ENCODE results near the gene MAZ. TPM values are rescaled to one million over a fixed set of nuclear protein-coding genes. Genes with fewer than 3 reads are reported as not detected.
"Not testable (repeated sequence)": the region's sequence is repeated elsewhere in the genome, so short reads cannot be mapped to it uniquely, and the experiment has no call there.

The MAZ gene
- total RNA-seq, 1 experiment from 2014 or later, result 256 TPM

GRCh38 chr16:29777576-29778350, 28.6 kb upstream of the MAZ start, which contains the start of gene ZG16 (continued):
- TF ChIP-seq CTCF (IDR thresholded peaks at IDR 0.05 in 2 of 3, conservative IDR thresholded peaks at IDR 0.05 in 1 of 3; ENCODE audit: borderline replicate concordance in 1 of 3, insufficient read depth in 1 of 3, low read depth in 2 of 3, low read length in 2 of 3) (no peak), POLR2AphosphoS5 (IDR thresholded peaks at IDR 0.05; ENCODE audit: low read depth, low read length) (no peak), CEBPB (IDR thresholded peaks at IDR 0.05; ENCODE audit: low read depth) (no peak), ZBTB33 (IDR thresholded peaks at IDR 0.05; ENCODE audit: extremely low read depth, insufficient replicate concordance, low read length) (no peak), SIN3A (IDR thresholded peaks at IDR 0.05; ENCODE audit: low read depth) (no peak), SRF (IDR thresholded peaks at IDR 0.05; ENCODE audit: low read depth) (no peak), ELF1 (IDR thresholded peaks at IDR 0.05; ENCODE audit: borderline replicate concordance, low read depth) (no peak), ZFX (IDR thresholded peaks at IDR 0.05) (no peak), EGR1 (IDR thresholded peaks at IDR 0.05; ENCODE audit: low read depth) (no peak)

- RAD21 ChIA-PET (ENCODE audit: low non-redundant PET in 1 of 2, low total read pairs in 2 of 2, uncharacterized antibody in 2 of 2, unreplicated experiment in 2 of 2), result no interaction called here
- no peak for DNase-seq (ENCODE audit: low read depth, low spot score)
- H3K27me3 ChIP-seq (ENCODE audit: insufficient read depth, low read length), result no peaks in the 10 kb centered on the region
- H2AFZ ChIP-seq (ENCODE audit: low read depth, low read length, poor library complexity, severe bottlenecking), result no peak overlapping the region
- no peak for TF ChIP-seq POLR2AphosphoS5 (IDR thresholded peaks at IDR 0.05; ENCODE audit: low read depth, low read length)
- TF ChIP-seq YY1 (IDR thresholded peaks at IDR 0.05; ENCODE audit: extremely low read depth, insufficient replicate concordance, low read depth, low read length), result no peak
- no peak for TF ChIP-seq ELF1 (IDR thresholded peaks at IDR 0.05; ENCODE audit: borderline replicate concordance, low read depth)
- no peak for TF ChIP-seq CEBPB (IDR thresholded peaks at IDR 0.05; ENCODE audit: low read depth)
- no peaks in the 10 kb centered on the region; the same call in 1 of the 2 replicates for H3K9me2 ChIP-seq (ENCODE audit: insufficient read depth)
- no peak overlapping the region for H3K9ac ChIP-seq (ENCODE audit: low read length)
- H3K9me3 ChIP-seq (ENCODE audit: control insufficient read depth in 1 of 2, insufficient read depth in 1 of 2, low read depth in 1 of 2, low read length in 2 of 2), result no peaks in the 10 kb centered on the region
- BruUV-seq (replicated peaks), result no TSS peak
- H3K27ac ChIP-seq (ENCODE audit: low read depth, low read length), result no peak overlapping the region
- intact Hi-C loops (cut with micrococcal nuclease), result no loop called here
- H3K4me3 ChIP-seq (replicated peaks in 1 of 2; ENCODE audit: low read depth in 1 of 2, low read length in 2 of 2), result no peak overlapping the region
- H3K36me3 ChIP-seq (ENCODE audit: control insufficient read depth in 1 of 2, insufficient read depth in 2 of 2, low read length in 2 of 2), result no peaks in the 10 kb centered on the region
- no peaks in the 10 kb centered on the region for H3K79me2 ChIP-seq (ENCODE audit: insufficient read depth, low read length)
- peak overlapping the region; percentile 43 for H3K4me2 ChIP-seq (ENCODE audit: low read length)
- peak; percentile 69 for ATAC-seq
- peaks cover 2 to 28% of the 10 kb centered on the region in 2 experiments; a peak in 2 of 4 replicates for H3K4me1 ChIP-seq (ENCODE audit: control insufficient read depth in 1 of 2, insufficient read depth in 2 of 2, low read length in 2 of 2)
- H4K20me1 ChIP-seq (ENCODE audit: insufficient read depth), result no peaks in the 10 kb centered on the region
- CTCF ChIA-PET, result no interaction called here
- POLR2A ChIA-PET, result no interaction called here
Observed at GRCh38 chr16:29779474-29779873, 26.9 kb upstream of the MAZ start.

- POLR2A ChIA-PET; DNase-seq (ENCODE audit: low read depth, low spot score); CTCF ChIA-PET; H3K9ac ChIP-seq (ENCODE audit: low read length); H3K36me3 ChIP-seq (ENCODE audit: control insufficient read depth in 1 of 2, insufficient read depth in 2 of 2, low read length in 2 of 2); ATAC-seq; BruUV-seq (replicated peaks); intact Hi-C loops (cut with micrococcal nuclease); H4K20me1 ChIP-seq (ENCODE audit: insufficient read depth); H3K4me2 ChIP-seq (ENCODE audit: low read length); H2AFZ ChIP-seq (ENCODE audit: low read depth, low read length, poor library complexity, severe bottlenecking); H3K9me3 ChIP-seq (ENCODE audit: control insufficient read depth in 1 of 2, insufficient read depth in 1 of 2, low read depth in 1 of 2, low read length in 2 of 2); H3K9me2 ChIP-seq (ENCODE audit: insufficient read depth); H3K79me2 ChIP-seq (ENCODE audit: insufficient read depth, low read length); H3K27ac ChIP-seq (ENCODE audit: low read depth, low read length); H3K4me3 ChIP-seq (replicated peaks in 1 of 2; ENCODE audit: low read depth in 1 of 2, low read length in 2 of 2); H3K27me3 ChIP-seq (ENCODE audit: insufficient read depth, low read length); RAD21 ChIA-PET (ENCODE audit: low non-redundant PET in 1 of 2, low total read pairs in 2 of 2, uncharacterized antibody in 2 of 2, unreplicated experiment in 2 of 2): not testable (repeated sequence)
- peaks cover 0 to 18% of the 10 kb centered on the region in 2 experiments; a peak in 2 of 4 replicates for H3K4me1 ChIP-seq (ENCODE audit: control insufficient read depth in 1 of 2, insufficient read depth in 2 of 2, low read length in 2 of 2)
Observed at GRCh38 chr16:29783094-29783953, 23.0 kb upstream of the MAZ start.
